ENCODE measurements around the gene SUMO3. TPM values are rescaled to one million over a fixed set of nuclear protein-coding genes. Genes with fewer than 3 reads are reported as not detected.

Gene SUMO3
- total and polyA plus RNA-seq, 4 donors, result 35.1 to 51.0 (median 40.6) TPM

DNA sequence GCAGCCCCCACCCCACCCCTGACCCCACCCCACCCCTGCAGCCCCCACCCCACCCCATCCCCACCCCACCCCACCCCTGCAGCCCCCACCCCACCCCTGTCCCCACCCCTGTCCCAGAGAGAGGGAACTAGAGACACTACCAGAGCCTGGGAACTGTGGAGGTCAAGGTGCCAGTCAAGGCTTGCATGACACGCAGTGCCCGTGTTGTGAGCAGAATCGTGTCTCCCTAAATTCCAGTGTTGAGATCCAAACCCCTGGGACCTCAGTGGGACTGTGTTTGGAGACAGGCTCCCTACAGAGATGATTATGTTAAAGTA is 18.4 kb upstream of the SUMO3 start:
- Histone ChIP-seq H3K27me3 (ENCODE audit: control insufficient read depth in 4 of 4, insufficient read depth in 4 of 4, low read length in 3 of 4) (no peaks in the 10 kb centered on the region), H3K4me1 (ENCODE audit: control insufficient read depth in 4 of 4, insufficient read depth in 4 of 4, low read length in 3 of 4) (no peaks in the 10 kb centered on the region), H3K27ac (ENCODE audit: low read depth in 1 of 2, low read length in 2 of 2) (no peak overlapping the region), H3K4me3 (ENCODE audit: low read depth in 1 of 3, low read length in 3 of 3) (no peak overlapping the region), H3K9ac (ENCODE audit: low read depth in 1 of 2, low read length in 2 of 2) (no peak overlapping the region), H3K9me3 (ENCODE audit: control insufficient read depth in 4 of 4, low read length in 3 of 4) (no peaks in the 10 kb centered on the region), H3K36me3 (ENCODE audit: control insufficient read depth in 4 of 4, insufficient read depth in 3 of 4, low read depth in 1 of 4, low read length in 3 of 4) (no peaks in the 10 kb centered on the region)
- WGBS, result 64% methylated on average over 3 of the region's 3 CpGs
- TF ChIP-seq SP1 (IDR thresholded peaks at IDR 0.05) (no peak), GABPA (IDR thresholded peaks at IDR 0.05 in 1 of 2, conservative IDR thresholded peaks at IDR 0.05 in 1 of 2) (no peak), JUND (IDR thresholded peaks at IDR 0.05) (no peak), YY1 (IDR thresholded peaks at IDR 0.05) (no peak), HNF4A (conservative IDR thresholded peaks at IDR 0.05) (no peak), RXRA (IDR thresholded peaks at IDR 0.05) (no peak), FOXA2 (IDR thresholded peaks at IDR 0.05) (no peak), RAD21 (IDR thresholded peaks at IDR 0.05) (no peak)
- TF ChIP-seq, protein P1, sequence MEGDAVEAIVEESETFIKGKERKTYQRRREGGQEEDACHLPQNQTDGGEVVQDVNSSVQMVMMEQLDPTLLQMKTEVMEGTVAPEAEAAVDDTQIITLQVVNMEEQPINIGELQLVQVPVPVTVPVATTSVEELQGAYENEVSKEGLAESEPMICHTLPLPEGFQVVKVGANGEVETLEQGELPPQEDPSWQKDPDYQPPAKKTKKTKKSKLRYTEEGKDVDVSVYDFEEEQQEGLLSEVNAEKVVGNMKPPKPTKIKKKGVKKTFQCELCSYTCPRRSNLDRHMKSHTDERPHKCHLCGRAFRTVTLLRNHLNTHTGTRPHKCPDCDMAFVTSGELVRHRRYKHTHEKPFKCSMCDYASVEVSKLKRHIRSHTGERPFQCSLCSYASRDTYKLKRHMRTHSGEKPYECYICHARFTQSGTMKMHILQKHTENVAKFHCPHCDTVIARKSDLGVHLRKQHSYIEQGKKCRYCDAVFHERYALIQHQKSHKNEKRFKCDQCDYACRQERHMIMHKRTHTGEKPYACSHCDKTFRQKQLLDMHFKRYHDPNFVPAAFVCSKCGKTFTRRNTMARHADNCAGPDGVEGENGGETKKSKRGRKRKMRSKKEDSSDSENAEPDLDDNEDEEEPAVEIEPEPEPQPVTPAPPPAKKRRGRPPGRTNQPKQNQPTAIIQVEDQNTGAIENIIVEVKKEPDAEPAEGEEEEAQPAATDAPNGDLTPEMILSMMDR (IDR thresholded peaks at IDR 0.05; ENCODE audit: low read depth, low read length, missing input control), result no peak
- DNase-seq (ENCODE audit: low spot score), result no peak

DNA sequence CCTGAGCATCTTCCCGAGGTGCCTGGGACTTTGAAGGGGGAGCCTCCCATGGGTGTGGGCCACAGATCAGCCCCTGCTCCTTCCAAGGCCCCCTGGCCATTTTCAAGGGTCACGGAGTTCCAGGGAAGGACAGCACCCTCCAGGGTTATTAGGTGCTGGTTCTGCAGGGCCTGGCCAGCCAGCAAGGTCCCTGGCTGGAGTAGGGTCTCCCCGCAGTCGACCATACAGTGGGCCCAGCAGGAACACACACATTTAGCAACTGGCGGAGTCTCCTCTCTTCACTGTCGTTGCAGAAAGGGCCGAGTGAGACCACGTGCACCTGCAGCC is 17.7 kb upstream of the SUMO3 start:
- Histone ChIP-seq H3K9me3 (ENCODE audit: control insufficient read depth in 4 of 4, low read length in 3 of 4) (no peaks in the 10 kb centered on the region), H3K4me1 (ENCODE audit: control insufficient read depth in 4 of 4, insufficient read depth in 4 of 4, low read length in 3 of 4) (no peaks in the 10 kb centered on the region), H3K27ac (ENCODE audit: low read depth in 1 of 2, low read length in 2 of 2) (no peak overlapping the region), H3K9ac (ENCODE audit: low read depth in 1 of 2, low read length in 2 of 2) (no peak overlapping the region), H3K4me3 (ENCODE audit: low read depth in 1 of 3, low read length in 3 of 3) (no peak overlapping the region), H3K27me3 (ENCODE audit: control insufficient read depth in 4 of 4, insufficient read depth in 4 of 4, low read length in 3 of 4) (no peaks in the 10 kb centered on the region), H3K36me3 (ENCODE audit: control insufficient read depth in 4 of 4, insufficient read depth in 3 of 4, low read depth in 1 of 4, low read length in 3 of 4) (no peaks in the 10 kb centered on the region)
- WGBS, result 76% methylated on average over 8 of the region's 8 CpGs
- DNase-seq (ENCODE audit: low spot score), result no peak
- TF ChIP-seq SP1 (IDR thresholded peaks at IDR 0.05) (no peak), NR2F2 (IDR thresholded peaks at IDR 0.05) (no peak), GABPA (IDR thresholded peaks at IDR 0.05 in 1 of 2, conservative IDR thresholded peaks at IDR 0.05 in 1 of 2) (no peak), JUND (IDR thresholded peaks at IDR 0.05) (no peak), FOXA2 (IDR thresholded peaks at IDR 0.05) (no peak), TAF1 (conservative IDR thresholded peaks at IDR 0.05) (no peak)
- TF ChIP-seq, protein P2, sequence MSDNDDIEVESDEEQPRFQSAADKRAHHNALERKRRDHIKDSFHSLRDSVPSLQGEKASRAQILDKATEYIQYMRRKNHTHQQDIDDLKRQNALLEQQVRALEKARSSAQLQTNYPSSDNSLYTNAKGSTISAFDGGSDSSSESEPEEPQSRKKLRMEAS (IDR thresholded peaks at IDR 0.05), result no peak
- TF ChIP-seq, protein P3, sequence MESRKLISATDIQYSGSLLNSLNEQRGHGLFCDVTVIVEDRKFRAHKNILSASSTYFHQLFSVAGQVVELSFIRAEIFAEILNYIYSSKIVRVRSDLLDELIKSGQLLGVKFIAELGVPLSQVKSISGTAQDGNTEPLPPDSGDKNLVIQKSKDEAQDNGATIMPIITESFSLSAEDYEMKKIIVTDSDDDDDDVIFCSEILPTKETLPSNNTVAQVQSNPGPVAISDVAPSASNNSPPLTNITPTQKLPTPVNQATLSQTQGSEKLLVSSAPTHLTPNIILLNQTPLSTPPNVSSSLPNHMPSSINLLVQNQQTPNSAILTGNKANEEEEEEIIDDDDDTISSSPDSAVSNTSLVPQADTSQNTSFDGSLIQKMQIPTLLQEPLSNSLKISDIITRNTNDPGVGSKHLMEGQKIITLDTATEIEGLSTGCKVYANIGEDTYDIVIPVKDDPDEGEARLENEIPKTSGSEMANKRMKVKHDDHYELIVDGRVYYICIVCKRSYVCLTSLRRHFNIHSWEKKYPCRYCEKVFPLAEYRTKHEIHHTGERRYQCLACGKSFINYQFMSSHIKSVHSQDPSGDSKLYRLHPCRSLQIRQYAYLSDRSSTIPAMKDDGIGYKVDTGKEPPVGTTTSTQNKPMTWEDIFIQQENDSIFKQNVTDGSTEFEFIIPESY (IDR thresholded peaks at IDR 0.05), result no peak
- TF ChIP-seq, protein P1 (IDR thresholded peaks at IDR 0.05; ENCODE audit: low read depth, low read length, missing input control), result no peak
- TF ChIP-seq, protein P4, sequence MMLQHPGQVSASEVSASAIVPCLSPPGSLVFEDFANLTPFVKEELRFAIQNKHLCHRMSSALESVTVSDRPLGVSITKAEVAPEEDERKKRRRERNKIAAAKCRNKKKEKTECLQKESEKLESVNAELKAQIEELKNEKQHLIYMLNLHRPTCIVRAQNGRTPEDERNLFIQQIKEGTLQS (IDR thresholded peaks at IDR 0.05), result no peak
- TF ChIP-seq, protein P5, sequence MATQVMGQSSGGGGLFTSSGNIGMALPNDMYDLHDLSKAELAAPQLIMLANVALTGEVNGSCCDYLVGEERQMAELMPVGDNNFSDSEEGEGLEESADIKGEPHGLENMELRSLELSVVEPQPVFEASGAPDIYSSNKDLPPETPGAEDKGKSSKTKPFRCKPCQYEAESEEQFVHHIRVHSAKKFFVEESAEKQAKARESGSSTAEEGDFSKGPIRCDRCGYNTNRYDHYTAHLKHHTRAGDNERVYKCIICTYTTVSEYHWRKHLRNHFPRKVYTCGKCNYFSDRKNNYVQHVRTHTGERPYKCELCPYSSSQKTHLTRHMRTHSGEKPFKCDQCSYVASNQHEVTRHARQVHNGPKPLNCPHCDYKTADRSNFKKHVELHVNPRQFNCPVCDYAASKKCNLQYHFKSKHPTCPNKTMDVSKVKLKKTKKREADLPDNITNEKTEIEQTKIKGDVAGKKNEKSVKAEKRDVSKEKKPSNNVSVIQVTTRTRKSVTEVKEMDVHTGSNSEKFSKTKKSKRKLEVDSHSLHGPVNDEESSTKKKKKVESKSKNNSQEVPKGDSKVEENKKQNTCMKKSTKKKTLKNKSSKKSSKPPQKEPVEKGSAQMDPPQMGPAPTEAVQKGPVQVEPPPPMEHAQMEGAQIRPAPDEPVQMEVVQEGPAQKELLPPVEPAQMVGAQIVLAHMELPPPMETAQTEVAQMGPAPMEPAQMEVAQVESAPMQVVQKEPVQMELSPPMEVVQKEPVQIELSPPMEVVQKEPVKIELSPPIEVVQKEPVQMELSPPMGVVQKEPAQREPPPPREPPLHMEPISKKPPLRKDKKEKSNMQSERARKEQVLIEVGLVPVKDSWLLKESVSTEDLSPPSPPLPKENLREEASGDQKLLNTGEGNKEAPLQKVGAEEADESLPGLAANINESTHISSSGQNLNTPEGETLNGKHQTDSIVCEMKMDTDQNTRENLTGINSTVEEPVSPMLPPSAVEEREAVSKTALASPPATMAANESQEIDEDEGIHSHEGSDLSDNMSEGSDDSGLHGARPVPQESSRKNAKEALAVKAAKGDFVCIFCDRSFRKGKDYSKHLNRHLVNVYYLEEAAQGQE (IDR thresholded peaks at IDR 0.05), result no peak
